ENCODE results near the gene DSTN. TPM values are rescaled to one million over a fixed set of nuclear protein-coding genes. Genes with fewer than 3 reads are reported as not detected.

DSTN gene
- total RNA-seq: 67.9 and 70.6 TPM in 2 replicates

DNA sequence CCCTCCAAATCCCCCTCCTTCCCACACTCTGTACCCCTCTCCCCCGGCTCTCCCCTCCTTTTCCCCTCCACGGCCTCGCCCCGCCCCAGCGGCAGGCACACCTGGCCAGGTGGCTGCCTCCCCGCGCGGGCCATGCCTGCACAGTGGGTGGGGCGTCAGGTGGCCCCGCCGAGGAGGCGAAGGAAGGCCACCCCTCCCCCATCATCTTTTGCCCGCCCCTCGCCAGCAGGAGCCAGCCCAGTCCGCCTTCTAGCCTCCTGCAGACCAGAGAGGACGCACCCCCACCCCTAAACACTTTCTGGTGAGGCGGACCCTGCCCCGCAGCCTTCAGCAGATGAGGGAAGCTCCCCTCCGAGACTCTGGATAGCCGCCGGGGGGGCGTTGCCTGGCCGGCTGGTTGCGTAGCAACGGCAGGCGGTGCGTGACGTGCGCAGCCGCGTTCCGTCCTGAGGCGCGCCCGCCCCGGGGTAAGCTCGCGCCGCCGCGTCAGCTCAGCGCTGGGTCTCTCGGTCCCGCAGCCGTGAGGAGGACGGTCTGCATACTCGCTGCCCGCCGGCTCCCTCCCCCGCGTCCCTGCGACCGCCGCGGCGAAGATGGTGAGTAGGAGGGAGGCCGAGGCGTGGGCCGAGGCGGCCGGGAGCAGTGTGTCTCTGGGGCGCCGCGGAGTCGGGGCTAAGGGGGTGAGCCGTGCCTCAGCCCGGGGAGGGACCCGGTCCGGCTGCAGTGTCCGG is at the start of gene DSTN:
TSS of gene DSTN (plus strand) at position 460 of the 731 bp plus-strand sequence. CDS start at position 594, 134 bp downstream.
- intact Hi-C loops (cut with micrococcal nuclease): loop anchor here (1.0 to 2.0 kb wide), 7 partner anchors 32 to 719 kb away; partner anchors contain the start of genes MGME1, RRBP1 and ZNF133

- intact Hi-C loops (cut with micrococcal nuclease): no loop called here
Observed at GRCh38 chr20:17520583-17520982, 49.3 kb upstream of the DSTN start.

- intact Hi-C loops (cut with micrococcal nuclease): no loop called here
Observed at GRCh38 chr20:17522528-17522927, 47.3 kb upstream of the DSTN start.

DNA sequence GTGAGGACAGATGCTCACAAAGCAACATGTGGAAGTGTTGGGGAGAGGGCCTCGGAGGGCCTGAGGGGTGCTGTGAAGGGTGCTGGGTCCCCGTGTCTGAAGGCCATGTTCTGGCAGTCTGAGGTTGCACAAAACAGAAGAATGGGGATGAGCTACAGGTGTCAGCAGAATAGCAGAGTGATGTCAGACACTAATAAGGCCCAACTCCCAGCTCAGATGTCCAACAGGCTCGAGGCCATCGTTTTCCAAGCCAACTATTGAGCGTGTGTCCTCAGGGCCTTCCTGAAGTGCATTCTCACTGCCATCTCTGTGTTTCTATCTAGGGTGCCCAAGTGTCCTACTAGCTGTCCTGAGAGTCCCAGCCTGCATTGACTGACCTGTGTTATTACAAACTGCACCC is 46.5 kb upstream of the DSTN start:
- intact Hi-C loops (cut with micrococcal nuclease): no loop called here

GRCh38 chr20:17524560-17524959 is 45.3 kb upstream of the DSTN start:
- intact Hi-C loops (cut with micrococcal nuclease): no loop called here

DNA sequence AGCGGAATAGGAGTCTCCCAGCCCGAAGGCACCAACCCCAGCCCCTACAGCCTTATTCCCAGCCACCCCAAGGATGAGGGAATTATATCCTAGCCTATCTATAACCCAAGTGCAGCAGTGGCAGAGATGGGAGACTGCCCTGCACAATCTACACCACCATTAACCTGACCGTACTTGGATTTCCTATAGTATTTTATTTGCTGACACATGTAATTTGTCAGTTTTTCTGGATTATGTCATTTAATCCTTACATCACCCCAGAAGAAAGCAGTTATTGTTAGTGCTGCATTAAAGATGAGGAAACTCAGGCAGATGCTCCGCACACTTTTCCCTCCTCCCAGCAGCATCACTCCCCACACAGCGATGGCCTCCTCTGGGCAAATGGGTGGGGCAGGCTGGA is 44.7 kb upstream of the DSTN start:
- intact Hi-C loops (cut with micrococcal nuclease): loop anchor here (1.0 kb wide), 1 partner anchor 14 kb away; no protein-coding TSS in a partner anchor

- intact Hi-C loops (cut with micrococcal nuclease): loop anchor here (1.0 kb wide), 1 partner anchor 14 kb away; no protein-coding TSS in a partner anchor
Observed at GRCh38 chr20:17525650-17526049, 44.2 kb upstream of the DSTN start.

DNA sequence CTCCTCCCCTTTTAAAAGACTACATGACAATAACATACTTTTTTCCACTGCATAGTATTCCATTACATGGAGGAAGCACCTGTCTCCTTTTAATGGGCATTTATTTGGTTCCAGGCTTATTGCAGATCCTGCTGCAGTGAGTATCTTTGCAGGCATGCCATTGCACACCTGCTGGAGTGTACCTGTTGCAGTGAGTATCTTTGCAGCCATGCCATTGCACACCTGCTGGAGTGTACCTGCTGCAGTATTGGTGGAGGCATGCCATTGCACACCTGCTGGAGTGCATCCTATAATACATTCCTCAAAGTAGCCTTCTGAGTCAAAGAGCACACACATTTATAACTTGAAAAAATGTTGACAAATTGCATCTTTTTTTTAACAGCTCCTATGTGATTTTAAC is 40.3 kb upstream of the DSTN start:
- intact Hi-C loops (cut with micrococcal nuclease): no loop called here

DNA sequence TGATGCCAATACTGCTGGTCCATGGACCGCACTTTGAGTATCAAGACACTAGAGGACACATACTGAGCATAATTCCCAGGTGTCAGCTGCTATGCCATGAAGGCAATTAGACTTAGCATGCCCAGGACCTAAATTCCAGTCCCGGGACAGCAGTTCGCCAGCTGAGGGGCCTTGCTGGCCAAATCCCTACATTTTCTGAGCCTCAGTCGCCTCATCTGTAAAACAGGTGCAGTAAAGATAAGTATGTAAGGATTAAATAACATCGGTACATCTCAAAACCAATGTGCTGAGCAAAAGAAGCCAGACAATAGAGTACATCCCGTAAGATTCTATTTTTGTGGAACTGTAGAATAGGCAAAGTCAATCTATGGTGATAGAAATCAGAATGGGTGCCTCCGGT is 39.7 kb upstream of the DSTN start:
- intact Hi-C loops (cut with micrococcal nuclease): loop anchor here (10.0 kb wide), 2 partner anchors 435 to 605 kb away; partner anchors contain the start of genes KAT14, MGME1, PET117 and SNX5

DNA sequence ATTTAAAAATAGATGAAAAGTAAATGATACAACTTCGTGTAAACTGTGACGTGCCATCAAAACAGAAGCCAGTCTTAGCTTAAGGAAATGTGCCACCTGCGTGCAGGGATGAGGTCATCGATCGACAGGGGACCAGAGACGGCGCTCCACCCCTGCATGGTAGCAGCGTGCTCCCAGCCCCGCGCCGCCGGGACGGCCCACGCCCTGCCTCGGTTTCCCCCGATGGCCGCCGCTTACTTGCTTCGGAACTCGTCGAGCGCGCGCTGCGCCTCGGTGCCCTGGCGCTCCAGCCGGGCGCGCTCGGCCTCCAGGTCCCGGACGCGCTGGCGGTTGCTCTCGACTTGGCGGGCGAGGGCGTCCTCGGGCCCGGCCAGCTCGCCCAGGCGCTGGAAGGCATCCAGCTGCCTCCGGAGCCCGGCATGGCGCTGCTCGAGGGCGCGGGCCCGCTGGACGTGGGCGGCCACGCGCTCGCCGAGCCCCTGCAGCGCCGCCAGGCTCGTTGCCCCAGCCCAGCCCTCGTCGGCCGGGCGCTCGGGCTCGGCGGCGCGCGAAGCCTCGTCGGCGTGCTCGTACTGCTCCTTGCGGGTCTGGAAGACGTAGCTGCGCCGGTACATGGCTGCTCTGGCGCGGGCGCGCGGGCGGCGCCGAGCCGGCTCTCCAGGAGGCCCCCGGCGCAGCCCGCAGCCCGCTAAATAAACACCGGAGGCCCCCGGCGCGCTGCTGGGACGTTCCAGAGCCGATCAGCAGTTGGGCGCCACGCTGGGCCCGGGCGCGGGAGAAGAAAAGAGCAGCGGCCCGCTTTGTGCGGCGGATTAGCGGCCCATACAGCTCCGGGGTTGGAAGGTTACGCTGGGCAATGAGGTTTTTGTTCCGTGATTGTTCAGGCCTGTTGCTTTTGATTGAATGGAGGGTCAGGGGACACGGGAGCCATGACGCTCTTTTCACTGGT is 38.9 kb upstream of the DSTN start, which contains the start of gene BFSP1:
TSS of gene BFSP1 (minus strand) at position 664 of the 949 bp plus-strand sequence. CDS start at position 614, 50 bp downstream.
- intact Hi-C loops (cut with micrococcal nuclease): loop anchor here (1.0 to 10.0 kb wide), 3 partner anchors 26 to 604 kb away; partner anchors contain the start of genes KAT14, MGME1, PET117 and SNX5

GRCh38 chr20:17531665-17532025 is 38.2 kb upstream of the DSTN start:
- intact Hi-C loops (cut with micrococcal nuclease): loop anchor here (1.0 to 10.0 kb wide), 3 partner anchors 26 to 603 kb away; partner anchors contain the start of genes KAT14, MGME1, PET117 and SNX5

DNA sequence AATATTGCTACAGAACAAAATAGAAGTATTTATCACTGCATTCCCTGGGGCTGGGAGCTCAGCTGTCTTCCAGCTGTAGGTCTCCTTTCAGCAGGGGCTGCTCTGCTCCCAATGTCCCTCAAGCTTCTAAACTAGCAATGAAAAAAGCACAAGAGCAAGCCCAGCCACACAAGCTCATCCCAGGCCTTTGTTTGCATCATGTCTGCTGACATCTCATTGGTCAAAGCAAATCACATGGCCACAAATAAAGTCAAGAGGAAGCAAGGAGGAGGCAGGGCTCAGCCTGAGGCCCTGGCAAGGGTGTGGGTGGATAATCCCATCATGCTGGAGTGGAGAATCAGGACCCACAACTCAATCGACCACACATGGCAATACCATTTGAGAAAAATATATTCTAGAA is 36.5 kb upstream of the DSTN start:
- intact Hi-C loops (cut with micrococcal nuclease): loop anchor here (10.0 kb wide), 2 partner anchors 431 to 601 kb away; partner anchors contain the start of genes KAT14, MGME1, PET117 and SNX5

- intact Hi-C loops (cut with micrococcal nuclease): loop anchor here (10.0 kb wide), 2 partner anchors 431 to 601 kb away; partner anchors contain the start of genes KAT14, MGME1, PET117 and SNX5
Observed at GRCh38 chr20:17534077-17534476, 35.8 kb upstream of the DSTN start.

GRCh38 chr20:17536944-17537444 is 32.9 kb upstream of the DSTN start:
- intact Hi-C loops (cut with micrococcal nuclease): loop anchor here (1.0 to 10.0 kb wide), 14 partner anchors 32 to 739 kb away; partner anchors contain the start of genes DSTN, KAT14, MGME1 and PET117

DNA sequence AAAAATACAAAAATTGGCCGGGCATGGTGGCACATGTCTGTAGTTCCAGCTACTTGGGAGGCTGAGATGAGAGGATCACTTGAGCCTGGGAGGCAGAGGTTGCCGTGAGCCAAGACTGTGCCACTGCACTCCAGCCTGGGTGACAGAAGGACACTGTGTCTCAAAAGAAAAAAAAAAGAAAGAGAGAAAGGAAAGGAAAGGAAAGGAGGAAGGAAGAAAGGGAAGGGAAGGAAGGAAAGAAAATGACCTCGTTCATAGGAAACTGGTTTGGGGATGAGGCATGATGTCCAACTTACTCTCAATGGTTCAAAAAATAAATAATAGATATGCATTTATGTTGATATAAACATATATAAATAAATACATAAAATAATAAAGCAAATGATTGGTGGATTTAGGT is 31.9 kb upstream of the DSTN start:
- intact Hi-C loops (cut with micrococcal nuclease): loop anchor here (1.0 to 10.0 kb wide), 14 partner anchors 32 to 738 kb away; partner anchors contain the start of genes DSTN, KAT14, MGME1 and PET117

DNA sequence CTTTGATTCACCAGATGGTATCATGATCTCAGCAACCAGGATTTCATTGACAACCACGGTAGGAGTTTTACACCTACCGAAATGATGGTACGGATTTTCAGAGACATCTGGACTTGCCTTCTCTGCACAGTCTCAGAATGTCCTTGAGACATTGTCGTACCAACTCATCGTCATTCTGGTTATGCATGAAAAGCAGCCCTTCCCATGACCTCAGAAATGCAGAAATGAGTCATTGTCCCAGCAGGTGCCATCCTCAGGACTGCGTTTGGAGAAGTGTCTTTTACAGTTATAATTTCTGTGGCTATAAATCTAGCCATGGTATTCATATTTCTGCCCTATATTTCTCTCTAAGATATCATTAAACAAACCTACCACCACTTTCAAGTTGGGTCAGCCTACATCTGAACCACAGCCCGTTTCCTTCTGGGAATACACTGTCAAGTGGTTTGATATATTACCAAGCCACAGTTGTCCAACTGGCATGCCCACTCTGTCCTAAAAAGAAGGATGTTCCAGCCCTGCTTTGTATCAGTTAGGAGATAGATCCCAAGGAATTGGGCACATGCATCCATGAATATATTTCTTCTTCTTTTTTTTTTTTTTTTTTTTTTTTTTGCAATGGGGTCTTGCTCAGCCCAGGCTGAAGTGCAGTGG is 31.2 kb upstream of the DSTN start:
- intact Hi-C loops (cut with micrococcal nuclease): loop anchor here (5.0 to 10.0 kb wide), 3 partner anchors 124 to 596 kb away; partner anchors contain the start of genes KAT14, MGME1, PET117 and SNX5

- intact Hi-C loops (cut with micrococcal nuclease): no loop called here
Observed at GRCh38 chr20:17541596-17541995, 28.3 kb upstream of the DSTN start.

GRCh38 chr20:17541996-17542395 is 27.9 kb upstream of the DSTN start:
- intact Hi-C loops (cut with micrococcal nuclease): no loop called here

DNA sequence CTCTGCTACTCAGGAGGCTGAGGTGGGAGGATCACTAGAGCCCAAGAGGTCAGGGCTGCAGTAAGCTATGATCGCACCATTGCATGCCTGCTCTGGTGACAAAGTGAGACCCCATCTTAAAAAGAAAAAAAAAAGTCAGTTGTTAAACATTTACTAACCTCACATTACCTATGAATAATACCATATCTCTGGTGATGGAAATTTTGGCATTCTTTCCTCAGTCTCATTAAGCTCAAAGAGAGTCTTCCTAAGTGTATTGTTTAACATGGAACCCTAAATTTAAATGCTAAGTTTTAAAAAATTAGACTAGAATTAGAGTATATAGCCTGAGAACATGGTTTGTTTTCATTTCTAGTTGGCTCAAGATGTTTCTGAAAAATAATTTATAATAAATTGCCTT is 27.4 kb upstream of the DSTN start:
- intact Hi-C loops (cut with micrococcal nuclease): no loop called here

- intact Hi-C loops (cut with micrococcal nuclease): no loop called here
Observed at GRCh38 chr20:17542993-17543412, 26.9 kb upstream of the DSTN start.
